Hepatocyte (in vitro differentiated cells): ENCODE measurements around the gene PSMD8. TPM values are rescaled to one million over a fixed set of nuclear protein-coding genes. Genes with fewer than 3 reads are reported as not detected.

ENCODE experiments used
- DNase-seq: peaks from one replicate; pipeline ENCODE4 v3.0.0-alpha.2; 2016; ENCODE audit warnings: low spot score
- H2AFZ ChIP-seq: fragments of 200-600 bp; sonication (generic); 2 replicates; pipeline ENCODE4 v1.6.0; 2016; ENCODE audit warnings: antibody characterized with exemption, mild to moderate bottlenecking
- H3K27ac ChIP-seq: fragments of 200-600 bp; sonication (generic); 2 replicates; pipeline ENCODE4 v1.5.1; 2016; ENCODE audit warnings: mild to moderate bottlenecking
- H3K27me3 ChIP-seq: fragments of 200-600 bp; sonication (generic); 2 replicates; pipeline ENCODE4 v1.6.1; 2016
- H3K36me3 ChIP-seq: fragments of 200-600 bp; sonication (generic); replicated peaks from 2 replicates; pipeline ENCODE4 v1.5.1; 2016; ENCODE audit warnings: low read depth; ENCODE audit not compliant: insufficient read depth
- H3K4me1 ChIP-seq: fragments of 200-600 bp; sonication (generic); 2 replicates; pipeline ENCODE4 v1.5.1; 2016; ENCODE audit warnings: mild to moderate bottlenecking, moderate library complexity; ENCODE audit not compliant: insufficient read depth
- H3K4me2 ChIP-seq: fragments of 200-600 bp; sonication (generic); 2 replicates; pipeline ENCODE4 v1.6.0; 2016
- H3K4me3 ChIP-seq: fragments of 200-600 bp; sonication (generic); 2 replicates; pipeline ENCODE4 v1.5.1; 2016; ENCODE audit warnings: mild to moderate bottlenecking
- H3K79me2 ChIP-seq: fragments of 200-600 bp; sonication (generic); 2 replicates; pipeline ENCODE4 v1.6.0; 2017; ENCODE audit warnings: mild to moderate bottlenecking
- H3K9me2 ChIP-seq: fragments of 200-600 bp; sonication (generic); replicated peaks from 2 replicates; pipeline ENCODE4 v1.6.0; 2017; ENCODE audit warnings: mild to moderate bottlenecking; ENCODE audit not compliant: insufficient read depth
- H3K9me3 ChIP-seq: fragments of 200-600 bp; sonication (generic); 2 replicates; pipeline ENCODE4 v1.5.1; 2016; ENCODE audit warnings: low read depth, mild to moderate bottlenecking
- H4K20me1 ChIP-seq: fragments of 200-600 bp; sonication (generic); 2 replicates; pipeline ENCODE4 v1.6.0; 2016; ENCODE audit warnings: mild to moderate bottlenecking; ENCODE audit not compliant: insufficient read depth, poor library complexity, severe bottlenecking
- EZH2 ChIP-seq: fragments of 200-600 bp; sonication (generic); IDR thresholded peaks from 2 replicates; pipeline ENCODE4 v1.6.1; 2016; ENCODE audit warnings: antibody characterized with exemption, mild to moderate bottlenecking, borderline replicate concordance
- EZH2phosphoT487 ChIP-seq: fragments of 200-600 bp; sonication (generic); IDR thresholded peaks from one replicate; pipeline ENCODE4 v1.6.1; 2018; ENCODE audit warnings: antibody characterized with exemption, mild to moderate bottlenecking, low read depth, moderate library complexity; ENCODE audit not compliant: unreplicated experiment, severe bottlenecking
- WGBS: methylation state at CpG from one replicate; pipeline ENCODE4 v1.1.6; 2016; ENCODE audit warnings: low lambda C conversion rate; ENCODE audit errors: missing lambda C conversion rate; 5-methylcytosine and 5-hydroxymethylcytosine counted together
- polyA plus RNA-seq: library from polyadenylated mRNA; unstranded; fragments of >200 nt; fragmentation: Nextera tagmentation; extraction: Ambion mirVana; gene quantifications from 2 replicates; pipeline ENCODE4 v1.2.1, GENCODE V29; 2016
- total RNA-seq: library from RNA; depleted of rRNA; stranded (reverse); fragments of >200 nt; gene quantifications from 2 replicates; pipeline ENCODE4 v1.2.3, GENCODE V29; 2014
- TF ChIP-seq, protein P1 (sequence below): fragments of 200-600 bp; sonication (generic); IDR thresholded peaks from 2 replicates; pipeline ENCODE4 v1.5.1; 2016; ENCODE audit warnings: antibody characterized with exemption, mild to moderate bottlenecking; ENCODE audit not compliant: poor library complexity

PSMD8 gene
- total and polyA plus RNA-seq, 2 experiments from 2014 or later = 250 to 278 TPM

DNA sequence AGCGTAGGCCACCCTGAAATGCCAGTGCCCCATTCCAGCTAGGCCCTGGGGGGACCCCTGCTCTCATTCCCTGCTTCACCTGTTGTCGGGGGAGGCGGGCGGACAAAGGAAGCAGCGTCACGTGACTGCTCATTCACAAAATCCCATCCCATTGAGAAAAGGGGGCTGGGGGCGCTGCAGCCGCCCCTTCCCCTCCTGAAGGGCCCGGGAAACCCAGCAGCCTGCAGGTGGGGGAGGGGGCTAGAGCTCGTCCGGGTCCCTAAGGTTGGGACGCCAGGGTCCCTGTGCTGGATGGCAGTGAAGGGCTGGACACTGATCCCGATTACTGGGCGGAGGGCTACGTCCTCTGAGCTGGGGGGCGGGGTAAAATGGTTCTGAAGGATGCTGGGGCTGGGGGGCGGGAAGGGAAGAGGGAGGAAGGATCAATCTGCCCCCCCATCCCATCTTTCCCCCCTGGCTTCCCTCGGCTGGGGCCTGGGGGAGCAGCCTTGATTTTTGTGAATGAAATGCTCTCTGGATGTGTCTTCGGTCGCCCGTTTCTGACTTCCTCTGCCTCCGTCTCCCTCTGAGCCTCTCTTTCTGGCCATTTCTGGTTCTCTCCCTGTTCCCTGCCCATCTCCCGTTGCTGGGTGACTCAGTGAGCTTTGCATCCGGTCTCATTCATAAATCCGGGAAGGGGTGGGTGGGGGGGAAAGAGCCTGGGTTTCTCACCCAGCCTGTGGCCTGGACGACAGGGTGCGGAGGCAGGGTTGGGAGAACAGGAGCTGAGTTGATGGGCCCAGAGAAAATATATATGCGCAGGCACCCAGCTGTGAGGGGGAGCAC lies 14.9 kb downstream of the PSMD8 start:
- peak overlapping the region; percentile 94 for H3K4me2 ChIP-seq
- no peaks in the 10 kb centered on the region for H3K9me2 ChIP-seq
- no peaks in the 10 kb centered on the region for H3K9me3 ChIP-seq
- peak; percentile 58 for DNase-seq
- 5% methylated on average over 25 of the region's 28 CpGs for WGBS
- H3K36me3 ChIP-seq = no peaks in the 10 kb centered on the region
- H3K27ac ChIP-seq = peak overlapping the region; percentile 42
- H4K20me1 ChIP-seq = no peaks in the 10 kb centered on the region
- H2AFZ ChIP-seq = peak overlapping the region; percentile 70
- peaks cover 12% of the 10 kb centered on the region for H3K4me1 ChIP-seq
- H3K79me2 ChIP-seq = no peaks in the 10 kb centered on the region
- peak overlapping the region; percentile 77 for H3K4me3 ChIP-seq
- H3K27me3 ChIP-seq = no peaks in the 10 kb centered on the region
- TF ChIP-seq, protein P1, sequence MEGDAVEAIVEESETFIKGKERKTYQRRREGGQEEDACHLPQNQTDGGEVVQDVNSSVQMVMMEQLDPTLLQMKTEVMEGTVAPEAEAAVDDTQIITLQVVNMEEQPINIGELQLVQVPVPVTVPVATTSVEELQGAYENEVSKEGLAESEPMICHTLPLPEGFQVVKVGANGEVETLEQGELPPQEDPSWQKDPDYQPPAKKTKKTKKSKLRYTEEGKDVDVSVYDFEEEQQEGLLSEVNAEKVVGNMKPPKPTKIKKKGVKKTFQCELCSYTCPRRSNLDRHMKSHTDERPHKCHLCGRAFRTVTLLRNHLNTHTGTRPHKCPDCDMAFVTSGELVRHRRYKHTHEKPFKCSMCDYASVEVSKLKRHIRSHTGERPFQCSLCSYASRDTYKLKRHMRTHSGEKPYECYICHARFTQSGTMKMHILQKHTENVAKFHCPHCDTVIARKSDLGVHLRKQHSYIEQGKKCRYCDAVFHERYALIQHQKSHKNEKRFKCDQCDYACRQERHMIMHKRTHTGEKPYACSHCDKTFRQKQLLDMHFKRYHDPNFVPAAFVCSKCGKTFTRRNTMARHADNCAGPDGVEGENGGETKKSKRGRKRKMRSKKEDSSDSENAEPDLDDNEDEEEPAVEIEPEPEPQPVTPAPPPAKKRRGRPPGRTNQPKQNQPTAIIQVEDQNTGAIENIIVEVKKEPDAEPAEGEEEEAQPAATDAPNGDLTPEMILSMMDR = no peak
- TF ChIP-seq EZH2phosphoT487 = no peak
- no peak for TF ChIP-seq EZH2

DNA sequence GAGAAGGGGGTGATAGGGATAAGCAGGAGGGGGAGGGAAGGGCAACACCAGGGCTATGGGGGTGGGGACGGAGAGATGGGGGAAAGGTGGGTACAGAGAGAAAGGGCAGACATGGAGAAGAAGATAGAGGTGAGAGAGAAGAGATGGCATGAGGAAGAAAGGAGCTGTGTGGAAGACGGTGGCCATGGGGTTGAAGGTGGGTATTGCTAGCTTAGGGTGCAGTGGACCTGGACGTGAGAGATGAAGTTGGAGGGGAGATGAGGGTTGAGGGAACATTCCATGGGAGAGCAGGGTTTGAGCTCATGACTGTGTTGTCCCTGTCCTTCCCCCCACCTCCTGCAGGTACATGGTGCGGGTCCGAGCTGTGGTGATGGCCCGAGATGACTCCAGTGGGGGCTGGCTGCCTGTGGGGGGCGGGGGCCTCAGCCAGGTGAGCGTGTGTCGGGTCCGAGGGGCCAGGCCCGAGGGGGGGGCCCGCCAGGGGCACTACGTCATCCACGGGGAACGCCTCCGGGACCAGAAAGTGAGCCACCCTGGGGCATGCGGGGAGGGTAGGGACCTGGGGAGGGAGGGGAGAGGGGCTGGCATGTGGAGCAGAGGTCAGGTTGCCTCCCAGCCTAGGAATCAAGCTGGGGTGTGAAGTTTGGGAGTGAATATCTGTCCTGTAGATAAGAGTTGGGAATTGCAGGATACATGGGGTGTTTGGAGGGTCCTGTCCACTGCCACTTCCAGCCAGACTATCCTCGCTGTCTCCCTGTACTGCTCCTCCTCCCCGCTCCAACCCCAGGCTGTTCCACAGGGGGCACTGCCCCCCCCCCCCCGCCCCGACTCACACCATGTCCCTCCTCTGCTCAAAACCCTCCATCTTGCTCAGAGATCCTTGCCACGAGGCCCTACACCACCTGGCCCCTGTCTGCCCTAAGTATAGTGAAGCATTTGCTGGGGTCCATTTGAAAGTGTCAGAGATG lies 15.9 kb downstream of the PSMD8 start:
- Histone ChIP-seq H3K27me3 (no peaks in the 10 kb centered on the region), H3K27ac (no peak overlapping the region), H3K9me2 (no peaks in the 10 kb centered on the region), H3K79me2 (no peaks in the 10 kb centered on the region), H4K20me1 (no peaks in the 10 kb centered on the region), H3K4me1 (peaks cover 12% of the 10 kb centered on the region), H3K36me3 (no peaks in the 10 kb centered on the region), H3K4me2 (peak overlapping the region; percentile 94), H3K4me3 (no peak overlapping the region), H2AFZ (no peak overlapping the region), H3K9me3 (no peaks in the 10 kb centered on the region)
- TF ChIP-seq, protein P1 = no peak
- TF ChIP-seq EZH2phosphoT487 = no peak
- DNase-seq = no peak
- WGBS = 80% methylated on average over 13 of the region's 22 CpGs

DNA sequence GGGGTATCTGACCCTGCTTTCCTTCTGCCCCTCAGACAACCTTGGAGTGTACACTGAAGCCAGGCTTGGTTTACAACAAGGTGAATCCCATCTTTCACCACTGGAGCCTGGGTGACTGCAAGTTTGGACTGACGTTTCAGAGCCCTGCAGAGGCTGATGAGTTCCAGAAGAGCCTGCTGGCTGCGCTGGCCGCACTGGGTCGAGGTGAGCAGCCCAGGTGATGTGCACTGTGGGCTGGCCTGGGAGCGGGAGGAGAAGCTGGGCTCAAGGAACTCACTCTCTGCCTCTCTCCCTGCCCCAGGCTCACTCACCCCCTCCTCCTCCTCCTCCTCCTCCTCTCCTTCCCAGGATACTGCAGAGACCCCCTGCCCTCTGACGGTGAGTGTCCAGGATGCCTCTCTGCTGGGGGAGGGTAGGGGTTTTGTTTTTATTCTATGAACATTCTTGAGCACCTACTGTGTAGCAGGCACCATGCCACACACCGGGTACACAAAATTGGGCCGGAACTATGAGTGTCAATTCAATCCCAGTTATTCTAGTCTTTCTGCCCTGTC lies 17.6 kb downstream of the PSMD8 start:
- DNase-seq = no peak
- H3K27ac ChIP-seq = no peak overlapping the region
- TF ChIP-seq, protein P1 = no peak
- no peak for TF ChIP-seq EZH2phosphoT487
- TF ChIP-seq EZH2 = no peak
- H3K9me3 ChIP-seq = no peaks in the 10 kb centered on the region
- H3K4me1 ChIP-seq = peaks cover 3% of the 10 kb centered on the region
- no peak overlapping the region for H3K4me3 ChIP-seq
- H3K9me2 ChIP-seq = no peaks in the 10 kb centered on the region
- no peak overlapping the region for H2AFZ ChIP-seq
- H3K4me2 ChIP-seq = no peak overlapping the region
- H4K20me1 ChIP-seq = no peaks in the 10 kb centered on the region
- H3K36me3 ChIP-seq = no peaks in the 10 kb centered on the region
- H3K27me3 ChIP-seq = no peaks in the 10 kb centered on the region
- H3K79me2 ChIP-seq = no peaks in the 10 kb centered on the region
- WGBS = 54% methylated on average over 8 of the region's 8 CpGs
